Fibroblast of skin of left biceps (primary cell): ENCODE results near the gene ALOX5AP.

Experiments
- DNase-seq, 2 experiments: peaks; one replicate each; pipeline ENCODE4 v3.0.0-alpha.2; 2013; ENCODE audit warnings: low read depth in 2 of 2

The ALOX5AP gene

GRCh38 chr13:30796631-30797601, 61.6 kb downstream of the ALOX5AP start:
- no peak for DNase-seq

GRCh38 chr13:30797847-30798535, 62.6 kb downstream of the ALOX5AP start:
- no peak for DNase-seq

GRCh38 chr13:30798776-30799355, 63.5 kb downstream of the ALOX5AP start:
- DNase-seq: no peak

GRCh38 chr13:30799356-30799824, 64.0 kb downstream of the ALOX5AP start:
- DNase-seq: no peak

GRCh38 chr13:30800107-30800506, 64.8 kb downstream of the ALOX5AP start:
- no peak for DNase-seq

DNA sequence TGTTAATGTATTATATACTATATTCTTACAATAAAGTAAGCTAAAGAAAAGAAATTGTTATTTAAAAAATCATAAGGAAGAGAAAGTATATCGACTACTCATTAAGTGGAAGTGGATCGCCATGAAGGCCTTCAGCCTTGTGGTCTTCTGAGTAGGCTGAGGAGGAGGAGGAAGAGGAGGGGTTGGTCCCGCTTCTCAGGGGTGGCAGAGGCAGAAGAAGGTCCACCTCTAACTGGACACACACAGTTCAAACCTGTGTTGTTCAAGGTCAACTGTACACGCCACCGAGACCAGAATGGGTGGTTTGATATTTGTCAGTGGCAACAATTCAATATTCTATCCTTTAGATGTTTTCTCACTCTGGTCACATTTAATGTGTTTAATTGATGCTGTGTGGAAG, 67.2 kb downstream of the ALOX5AP start:
- DNase-seq: no peak

DNA sequence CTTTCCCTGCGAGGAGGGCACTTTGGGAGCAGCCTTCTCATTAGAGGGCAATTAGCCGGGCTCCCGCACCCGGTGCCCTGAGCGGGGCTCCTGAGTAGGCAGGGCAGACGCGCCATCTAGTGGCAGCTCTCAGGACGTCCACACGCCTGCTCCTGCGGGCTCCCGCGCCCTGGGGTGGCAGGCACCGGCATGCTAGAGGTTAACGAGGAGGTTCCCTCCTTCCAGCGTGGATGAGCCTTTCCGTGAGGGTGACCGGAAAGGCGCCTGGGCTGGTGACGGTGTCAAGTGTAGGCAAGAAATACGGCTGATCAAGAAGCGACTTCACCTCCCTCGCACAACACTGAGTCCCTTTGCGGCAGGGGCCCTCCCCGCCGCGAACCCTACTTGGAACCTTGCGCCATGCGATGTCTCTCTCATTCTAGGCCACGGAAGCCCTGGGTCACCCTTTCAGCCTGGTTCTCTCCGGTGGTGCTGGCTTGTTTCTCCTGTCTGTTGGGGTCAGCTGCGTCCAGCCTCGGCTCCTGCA, 67.7 kb downstream of the ALOX5AP start:
- peak in 1 of 2 experiments; percentile 35 for DNase-seq

DNA sequence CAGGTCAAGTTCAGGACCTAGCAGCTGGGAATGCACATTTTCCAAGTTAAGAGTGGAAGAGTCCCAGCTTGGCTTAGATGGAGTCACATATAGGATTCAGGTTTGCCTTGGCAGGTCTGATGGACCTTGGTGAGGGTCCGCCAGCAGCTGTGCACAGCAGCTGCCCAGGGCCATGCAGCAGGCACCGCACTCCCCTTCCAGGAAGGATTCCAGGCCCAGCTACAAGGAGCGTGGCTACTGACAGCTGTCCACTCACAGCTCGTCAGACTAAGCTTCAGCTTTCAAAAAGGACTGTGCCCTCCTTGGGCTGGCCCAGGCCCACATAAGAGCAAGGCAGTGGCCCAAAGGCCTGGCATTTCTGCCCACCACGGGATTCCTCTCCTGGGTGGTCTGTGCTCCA, 68.4 kb downstream of the ALOX5AP start:
- DNase-seq: no peak

DNA sequence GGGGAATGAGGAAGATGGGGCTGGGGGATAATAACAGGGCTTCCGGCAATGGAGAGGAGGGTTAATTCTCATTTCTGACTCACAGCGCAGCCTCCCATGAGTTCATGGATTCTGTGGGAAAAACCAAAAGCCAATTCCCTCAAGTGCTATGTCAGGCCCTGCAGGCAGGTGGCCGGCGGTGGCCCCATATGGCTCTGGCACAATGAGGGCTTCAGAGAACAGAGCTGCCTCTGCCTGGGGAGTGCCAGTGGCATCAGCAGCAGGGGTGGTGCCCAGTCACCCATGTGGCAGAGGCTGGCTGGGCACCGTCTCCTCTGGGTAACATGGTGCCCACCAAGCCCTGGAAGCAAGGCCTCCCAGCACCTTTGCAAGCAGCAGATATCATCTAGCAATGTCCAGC, 69.1 kb downstream of the ALOX5AP start:
- no peak for DNase-seq

DNA sequence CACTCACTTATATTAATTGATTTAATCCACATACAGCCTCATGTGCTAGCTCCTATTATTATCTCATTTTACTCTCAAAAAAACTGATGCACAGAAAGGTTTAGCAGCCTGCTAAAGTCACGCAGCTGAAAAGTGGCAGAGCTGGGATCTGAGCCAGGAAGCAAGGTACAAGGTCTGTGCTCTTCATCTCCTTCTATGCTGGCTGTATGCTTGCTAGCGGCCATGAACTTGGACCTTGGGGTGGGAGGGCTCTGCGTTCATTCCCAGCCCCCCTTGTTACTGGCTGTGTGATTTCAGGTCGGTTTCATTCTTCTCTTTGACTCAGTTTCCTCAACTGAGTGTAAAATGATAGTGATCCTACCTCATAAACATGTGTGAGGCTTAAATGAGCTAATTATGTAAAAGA, 69.8 kb downstream of the ALOX5AP start:
- DNase-seq: no peak

GRCh38 chr13:30805603-30806011, 70.3 kb downstream of the ALOX5AP start:
- no peak for DNase-seq

DNA sequence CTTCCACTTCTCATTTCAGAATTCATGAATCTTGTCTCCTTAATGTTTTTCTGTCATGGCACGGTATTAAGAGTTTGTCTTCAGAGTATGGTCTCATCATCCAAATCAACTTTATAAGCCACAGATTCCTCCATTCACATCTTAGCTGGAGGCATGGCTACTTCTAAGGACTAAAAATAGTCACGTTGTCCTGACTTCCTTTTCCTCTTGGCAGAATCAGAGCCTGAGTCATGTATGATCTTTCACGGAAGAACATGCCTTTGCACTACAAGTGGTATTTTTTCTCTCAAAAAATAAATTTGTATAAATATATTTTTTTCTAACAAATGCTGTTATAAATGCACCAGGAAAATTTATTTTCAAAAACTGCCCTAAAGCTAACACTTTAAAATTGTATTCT, 71.4 kb downstream of the ALOX5AP start:
- peak; percentile 31 to 40 for DNase-seq

DNA sequence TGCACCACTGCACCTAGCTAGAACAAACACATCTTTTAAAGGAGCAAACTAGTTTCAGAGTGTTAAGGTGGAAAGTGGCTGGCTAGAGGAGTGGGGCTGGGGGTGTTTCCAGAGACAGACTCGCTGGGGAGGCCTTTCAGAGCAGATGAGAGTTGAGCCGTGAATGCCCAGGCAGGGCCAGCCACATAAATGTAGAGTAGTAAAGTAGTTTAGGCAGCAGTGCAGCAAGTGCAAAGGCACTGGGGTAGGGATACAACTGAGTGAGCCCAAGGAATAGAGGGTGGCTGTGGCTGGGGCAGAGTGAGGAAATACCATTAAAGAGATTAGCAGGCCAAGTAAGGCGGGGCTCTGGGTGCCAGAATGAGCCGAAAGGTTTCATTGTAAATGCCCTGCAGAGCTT, 72.0 kb downstream of the ALOX5AP start:
- DNase-seq: no peak

DNA sequence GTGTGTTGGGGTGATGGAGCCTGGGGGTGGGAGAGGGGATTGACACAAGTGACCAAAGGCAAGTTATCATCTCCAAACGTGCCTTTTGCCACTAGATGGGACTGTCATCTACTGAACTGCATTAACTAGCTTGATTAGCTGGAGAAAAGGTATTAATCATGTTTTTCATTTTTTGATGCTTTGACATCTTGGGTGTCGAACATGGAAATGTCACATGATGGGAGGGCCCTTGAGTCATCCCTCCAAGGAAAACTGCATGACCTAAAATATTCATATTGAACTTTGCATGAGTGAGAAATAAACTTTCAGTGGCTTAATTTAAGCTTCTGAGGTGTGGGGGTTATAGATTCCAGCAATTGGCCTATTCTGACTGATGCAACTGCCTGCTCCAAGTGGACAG, 73.3 kb downstream of the ALOX5AP start:
- no peak for DNase-seq

GRCh38 chr13:30809787-30810186, 74.4 kb downstream of the ALOX5AP start:
- DNase-seq: no peak

GRCh38 chr13:30810261-30810701, 74.9 kb downstream of the ALOX5AP start:
- DNase-seq: no peak

DNA sequence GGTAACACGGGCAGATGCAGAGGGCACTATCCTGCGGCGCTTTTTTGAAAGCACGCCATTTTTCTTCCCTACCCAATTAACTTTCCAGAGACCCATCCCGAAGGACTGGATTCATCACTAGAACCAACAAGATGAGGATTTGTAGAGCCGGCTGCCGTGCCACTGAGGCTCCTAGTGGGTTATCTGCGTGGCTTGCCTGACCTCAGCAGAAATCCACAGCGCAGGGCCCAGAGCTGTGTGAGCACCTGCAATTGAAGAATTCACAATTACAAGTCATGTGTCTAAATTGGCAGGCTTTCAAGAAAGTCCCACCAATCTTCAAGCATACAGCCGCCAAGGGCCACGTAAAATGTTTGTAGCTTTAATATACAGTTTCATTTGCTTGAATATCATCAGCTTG, 75.5 kb downstream of the ALOX5AP start:
- no peak for DNase-seq
